Measurements from ENCODE around the gene SLC22A1. TPM values are rescaled to one million over a fixed set of nuclear protein-coding genes. Genes with fewer than 3 reads are reported as not detected.

SLC22A1 gene
- total RNA-seq, 1 donor from 2014 or later: 1.5 TPM

GRCh38 chr6:160084198-160084776 lies 37.3 kb upstream of the SLC22A1 start:
- H3K4me3 Mint-ChIP-seq (ENCODE audit: unreplicated experiment): no peak overlapping the region
- peaks cover 71% of the 10 kb centered on the region for H3K36me3 Mint-ChIP-seq (ENCODE audit: unreplicated experiment)
- H3K27ac Mint-ChIP-seq (ENCODE audit: unreplicated experiment): no peak overlapping the region
- no peak for TF ChIP-seq CTCF (IDR thresholded peaks at IDR 0.05)
- no peaks in the 10 kb centered on the region for H3K4me1 Mint-ChIP-seq (ENCODE audit: unreplicated experiment)
- no peaks in the 10 kb centered on the region for H3K9me3 Mint-ChIP-seq (ENCODE audit: unreplicated experiment)
- no peaks in the 10 kb centered on the region for H3K27me3 Mint-ChIP-seq (ENCODE audit: unreplicated experiment)
- peak; percentile 77 for DNase-seq (ENCODE audit: extremely low spot score, unreplicated experiment)

- peak overlapping the region; percentile 20 for H3K27ac Mint-ChIP-seq (ENCODE audit: unreplicated experiment)
- H3K4me1 Mint-ChIP-seq (ENCODE audit: unreplicated experiment): no peaks in the 10 kb centered on the region
- H3K4me3 Mint-ChIP-seq (ENCODE audit: unreplicated experiment): no peak overlapping the region
- peaks cover 71% of the 10 kb centered on the region for H3K36me3 Mint-ChIP-seq (ENCODE audit: unreplicated experiment)
- no peak for DNase-seq (ENCODE audit: extremely low spot score, unreplicated experiment)
- no peaks in the 10 kb centered on the region for H3K27me3 Mint-ChIP-seq (ENCODE audit: unreplicated experiment)
- H3K9me3 Mint-ChIP-seq (ENCODE audit: unreplicated experiment): no peaks in the 10 kb centered on the region
- no peak for TF ChIP-seq CTCF (IDR thresholded peaks at IDR 0.05)
Measured at GRCh38 chr6:160085226-160085625, 36.4 kb upstream of the SLC22A1 start.

GRCh38 chr6:160085713-160086505 lies 35.7 kb upstream of the SLC22A1 start:
- no peaks in the 10 kb centered on the region for H3K9me3 Mint-ChIP-seq (ENCODE audit: unreplicated experiment)
- no peak for TF ChIP-seq CTCF (IDR thresholded peaks at IDR 0.05)
- peak; percentile 74 for DNase-seq (ENCODE audit: extremely low spot score, unreplicated experiment)
- H3K27ac Mint-ChIP-seq (ENCODE audit: unreplicated experiment): no peak overlapping the region
- peaks cover 69% of the 10 kb centered on the region for H3K36me3 Mint-ChIP-seq (ENCODE audit: unreplicated experiment)
- no peaks in the 10 kb centered on the region for H3K4me1 Mint-ChIP-seq (ENCODE audit: unreplicated experiment)
- no peak overlapping the region for H3K4me3 Mint-ChIP-seq (ENCODE audit: unreplicated experiment)
- H3K27me3 Mint-ChIP-seq (ENCODE audit: unreplicated experiment): no peaks in the 10 kb centered on the region

GRCh38 chr6:160086754-160087153 lies 34.9 kb upstream of the SLC22A1 start:
- Mint-ChIP-seq H3K27me3 (ENCODE audit: unreplicated experiment) (no peaks in the 10 kb centered on the region), H3K36me3 (ENCODE audit: unreplicated experiment) (peaks cover 62% of the 10 kb centered on the region), H3K9me3 (ENCODE audit: unreplicated experiment) (no peaks in the 10 kb centered on the region), H3K4me1 (ENCODE audit: unreplicated experiment) (no peaks in the 10 kb centered on the region), H3K4me3 (ENCODE audit: unreplicated experiment) (no peak overlapping the region), H3K27ac (ENCODE audit: unreplicated experiment) (no peak overlapping the region)
- TF ChIP-seq CTCF (IDR thresholded peaks at IDR 0.05): no peak
- peak; percentile 81 for DNase-seq (ENCODE audit: extremely low spot score, unreplicated experiment)

GRCh38 chr6:160088069-160088783 lies 33.4 kb upstream of the SLC22A1 start:
- Mint-ChIP-seq H3K9me3 (ENCODE audit: unreplicated experiment) (no peaks in the 10 kb centered on the region), H3K36me3 (ENCODE audit: unreplicated experiment) (peaks cover 57% of the 10 kb centered on the region), H3K4me3 (ENCODE audit: unreplicated experiment) (no peak overlapping the region), H3K4me1 (ENCODE audit: unreplicated experiment) (no peaks in the 10 kb centered on the region), H3K27ac (ENCODE audit: unreplicated experiment) (no peak overlapping the region), H3K27me3 (ENCODE audit: unreplicated experiment) (no peaks in the 10 kb centered on the region)
- DNase-seq (ENCODE audit: extremely low spot score, unreplicated experiment): peak; percentile 84
- peak; percentile 81 for TF ChIP-seq CTCF (IDR thresholded peaks at IDR 0.05)

All from osteocyte (in vitro differentiated cells).